ENCODE measurements around the gene MARK3.
"Not testable (repeated sequence)": the region's sequence is repeated elsewhere in the genome, so short reads cannot be mapped to it uniquely, and the experiment has no call there.

Gene MARK3

GRCh38 chr14:103521438-103521950 is 136.3 kb downstream of the MARK3 start:
- H3K4me1 Mint-ChIP-seq (ENCODE audit: low read depth) = peaks cover 8% of the 10 kb centered on the region
- no peak overlapping the region for H3K4me3 Mint-ChIP-seq
- H3K36me3 Mint-ChIP-seq (ENCODE audit: low read depth) = no peaks in the 10 kb centered on the region
- H3K27ac Mint-ChIP-seq = no peak overlapping the region
- H3K9me3 Mint-ChIP-seq = no peaks in the 10 kb centered on the region
- peaks cover 13% of the 10 kb centered on the region for H3K27me3 Mint-ChIP-seq

- H3K27me3 Mint-ChIP-seq = peaks cover 13% of the 10 kb centered on the region
- H3K4me1 Mint-ChIP-seq (ENCODE audit: low read depth) = peaks cover 14% of the 10 kb centered on the region
- H3K9me3 Mint-ChIP-seq = no peaks in the 10 kb centered on the region
- H3K4me3 Mint-ChIP-seq = peak overlapping the region; percentile 47
- H3K27ac Mint-ChIP-seq = no peak overlapping the region
- H3K36me3 Mint-ChIP-seq (ENCODE audit: low read depth) = no peaks in the 10 kb centered on the region
Measured at GRCh38 chr14:103521951-103522563, 136.8 kb downstream of the MARK3 start.

- peaks cover 23% of the 10 kb centered on the region for H3K4me1 Mint-ChIP-seq (ENCODE audit: low read depth)
- H3K27ac Mint-ChIP-seq = no peak within 1 kb of the TSS
- peaks cover 13% of the 10 kb centered on the region for H3K27me3 Mint-ChIP-seq
- no peaks in the 10 kb centered on the region for H3K9me3 Mint-ChIP-seq
- H3K36me3 Mint-ChIP-seq (ENCODE audit: low read depth) = no peaks in the 10 kb centered on the region
- peak within 1 kb of the TSS; percentile 47 for H3K4me3 Mint-ChIP-seq
Measured at GRCh38 chr14:103522649-103523574, 137.7 kb downstream of the MARK3 start, which contains the start of gene CKB. Gene CKB (minus strand): TSS chr14:103522830. CDS start chr14:103522493, 337 bp downstream.

- Mint-ChIP-seq H3K9me3 (no peaks in the 10 kb centered on the region), H3K4me1 (ENCODE audit: low read depth) (peaks cover 28% of the 10 kb centered on the region), H3K27me3 (peaks cover 13% of the 10 kb centered on the region), H3K36me3 (ENCODE audit: low read depth) (no peaks in the 10 kb centered on the region), H3K27ac (no peak overlapping the region), H3K4me3 (peak overlapping the region; percentile 10)
Measured at GRCh38 chr14:103523575-103523954, 138.3 kb downstream of the MARK3 start.

GRCh38 chr14:103524002-103524935 is 139.1 kb downstream of the MARK3 start:
- Mint-ChIP-seq H3K36me3 (ENCODE audit: low read depth) (no peaks in the 10 kb centered on the region), H3K4me1 (ENCODE audit: low read depth) (peaks cover 27% of the 10 kb centered on the region), H3K27me3 (peaks cover 13% of the 10 kb centered on the region), H3K4me3 (no peak overlapping the region), H3K9me3 (no peaks in the 10 kb centered on the region), H3K27ac (no peak overlapping the region)

GRCh38 chr14:103525430-103526246 is 140.4 kb downstream of the MARK3 start:
- not testable (repeated sequence) for H3K4me3 Mint-ChIP-seq; H3K9me3 Mint-ChIP-seq; H3K36me3 Mint-ChIP-seq (ENCODE audit: low read depth); H3K27me3 Mint-ChIP-seq
- Mint-ChIP-seq H3K4me1 (ENCODE audit: low read depth) (peaks cover 36% of the 10 kb centered on the region), H3K27ac (peak overlapping the region; percentile 12)

- Mint-ChIP-seq H3K4me3 (no peak overlapping the region), H3K9me3 (no peaks in the 10 kb centered on the region), H3K4me1 (ENCODE audit: low read depth) (peaks cover 42% of the 10 kb centered on the region), H3K36me3 (ENCODE audit: low read depth) (peaks cover 9% of the 10 kb centered on the region), H3K27me3 (peaks cover 7% of the 10 kb centered on the region), H3K27ac (no peak overlapping the region)
Measured at GRCh38 chr14:103526247-103526913, 141.2 kb downstream of the MARK3 start.

GRCh38 chr14:103526914-103527248 is 141.7 kb downstream of the MARK3 start:
- H3K9me3 Mint-ChIP-seq = no peaks in the 10 kb centered on the region

GRCh38 chr14:103527408-103528145 is 142.4 kb downstream of the MARK3 start:
- peaks cover 45% of the 10 kb centered on the region for H3K4me1 Mint-ChIP-seq (ENCODE audit: low read depth)
- peaks cover 9% of the 10 kb centered on the region for H3K36me3 Mint-ChIP-seq (ENCODE audit: low read depth)
- H3K27me3 Mint-ChIP-seq = peaks cover 7% of the 10 kb centered on the region
- H3K27ac Mint-ChIP-seq = peak overlapping the region; percentile 87
- peak overlapping the region; percentile 95 for H3K4me3 Mint-ChIP-seq
- no peaks in the 10 kb centered on the region for H3K9me3 Mint-ChIP-seq

More at GRCh38 chr14:103526914-103527248, 141.7 kb downstream of the MARK3 start:
- Mint-ChIP-seq H3K27me3 (peaks cover 7% of the 10 kb centered on the region), H3K4me3 (peak overlapping the region; percentile 79), H3K36me3 (ENCODE audit: low read depth) (peaks cover 9% of the 10 kb centered on the region), H3K27ac (peak overlapping the region; percentile 87), H3K4me1 (ENCODE audit: low read depth) (peaks cover 45% of the 10 kb centered on the region)

- Mint-ChIP-seq H3K9me3 (no peaks in the 10 kb centered on the region), H3K4me3 (peak overlapping the region; percentile 95), H3K27me3 (peaks cover 7% of the 10 kb centered on the region), H3K27ac (peak overlapping the region; percentile 94), H3K36me3 (ENCODE audit: low read depth) (peaks cover 9% of the 10 kb centered on the region), H3K4me1 (ENCODE audit: low read depth) (peaks cover 45% of the 10 kb centered on the region)
Measured at GRCh38 chr14:103528146-103528586, 143.0 kb downstream of the MARK3 start.

- Mint-ChIP-seq H3K4me3 (peak within 1 kb of the TSS; percentile 95), H3K36me3 (ENCODE audit: low read depth) (peaks cover 9% of the 10 kb centered on the region), H3K4me1 (ENCODE audit: low read depth) (peaks cover 45% of the 10 kb centered on the region)
Measured at GRCh38 chr14:103528587-103529382, 143.6 kb downstream of the MARK3 start, which contains the start of gene TRMT61A. Gene TRMT61A (plus strand): TSS chr14:103529196. CDS start chr14:103529979, 783 bp downstream.

More at GRCh38 chr14:103528587-103529382, 143.6 kb downstream of the MARK3 start, which contains the start of gene TRMT61A:
- Mint-ChIP-seq H3K9me3 (no peaks in the 10 kb centered on the region), H3K27me3 (peaks cover 2% of the 10 kb centered on the region), H3K27ac (peak within 1 kb of the TSS; percentile 96)
